GM21786 (cell line): ENCODE measurements around the gene CRY1.

Experiments used
- ATAC-seq: cut with Tn5 transposase; IDR thresholded peaks from one replicate; pipeline ENCODE4 v1.9.1; 2021; ENCODE audit not compliant: unreplicated experiment

Gene CRY1

DNA sequence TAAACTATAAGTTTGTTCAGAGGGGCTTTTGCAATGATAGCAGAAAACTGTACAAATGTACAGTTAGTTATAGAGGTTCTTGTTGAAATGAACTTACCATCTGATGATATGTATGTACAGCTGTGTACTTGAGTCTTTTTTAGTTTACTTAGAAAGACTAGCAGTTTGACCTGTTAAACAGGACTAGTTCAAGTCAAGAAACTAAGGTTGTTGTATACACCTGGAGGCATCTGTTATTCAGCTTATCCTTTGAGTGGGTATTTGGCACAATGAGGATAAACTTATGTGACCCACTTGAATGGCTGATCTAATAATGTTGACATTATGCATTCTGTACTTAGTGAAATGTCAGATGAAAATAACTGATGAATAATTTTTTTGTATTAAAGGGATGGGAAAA, 119.8 kb downstream of the CRY1 start:
- ATAC-seq = no peak

- no peak for ATAC-seq
These were observed 122.3 kb downstream of the CRY1 start for GRCh38 chr12:106971065-106971464.

- ATAC-seq = no peak
These were observed 128.8 kb downstream of the CRY1 start for GRCh38 chr12:106964526-106964925.

DNA sequence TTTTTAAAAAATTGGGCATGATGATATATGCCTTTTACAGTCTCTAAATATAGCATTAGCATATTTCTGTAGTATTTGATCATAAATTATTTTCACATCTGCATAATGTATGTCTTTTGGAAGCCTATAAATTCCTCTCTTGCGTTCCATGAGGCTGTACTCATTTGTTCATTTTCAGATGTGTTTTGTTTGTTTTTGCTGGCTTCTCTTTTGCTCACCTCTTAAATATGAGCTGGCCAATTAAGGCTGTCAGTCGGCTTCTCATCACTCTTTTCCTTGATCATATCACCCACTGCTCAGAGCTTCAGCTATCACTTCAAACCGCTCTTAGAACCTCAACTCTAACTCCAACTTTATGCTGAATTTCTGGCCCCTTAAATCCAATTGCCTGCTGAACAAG, 131.1 kb downstream of the CRY1 start:
- no peak for ATAC-seq

- no peak for ATAC-seq
These were observed 132.9 kb downstream of the CRY1 start for GRCh38 chr12:106960443-106960842.

GRCh38 chr12:106957583-106957982, 135.8 kb downstream of the CRY1 start:
- no peak for ATAC-seq

DNA sequence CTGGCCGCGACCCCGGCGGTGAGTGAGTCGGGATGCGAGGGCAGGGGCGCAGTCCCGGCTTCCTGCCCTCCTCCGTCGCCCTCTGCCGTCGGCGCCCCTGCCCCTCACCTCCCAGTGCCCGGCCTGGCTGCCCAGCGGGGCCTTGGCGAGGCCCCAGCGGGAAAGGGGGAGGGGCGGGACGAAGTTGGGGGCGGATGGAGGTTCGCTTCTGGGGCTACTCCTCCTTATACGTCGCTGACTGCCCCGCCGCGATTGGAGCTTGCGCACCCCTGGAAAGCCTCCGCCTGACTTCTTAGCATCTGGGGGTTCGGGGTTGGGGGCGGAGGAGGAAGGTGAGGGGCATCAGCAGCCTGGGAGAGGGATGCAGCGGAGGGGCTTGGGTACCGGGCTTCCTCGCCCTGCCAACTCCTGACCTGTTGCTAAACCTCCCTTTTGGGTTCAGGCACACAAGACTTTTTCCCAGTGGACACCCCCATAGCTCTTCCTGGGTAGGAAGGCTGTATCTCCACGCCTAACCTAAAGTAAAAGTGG, 137.2 kb downstream of the CRY1 start:
- peak; percentile 33 for ATAC-seq

GRCh38 chr12:106955377-106956047, 137.8 kb downstream of the CRY1 start, which contains the start of gene TMEM263:
TSS of gene TMEM263 (plus strand) at chr12:106955907. CDS start at chr12:106967117, 11,210 bp downstream.
- peak; percentile 69 for ATAC-seq

DNA sequence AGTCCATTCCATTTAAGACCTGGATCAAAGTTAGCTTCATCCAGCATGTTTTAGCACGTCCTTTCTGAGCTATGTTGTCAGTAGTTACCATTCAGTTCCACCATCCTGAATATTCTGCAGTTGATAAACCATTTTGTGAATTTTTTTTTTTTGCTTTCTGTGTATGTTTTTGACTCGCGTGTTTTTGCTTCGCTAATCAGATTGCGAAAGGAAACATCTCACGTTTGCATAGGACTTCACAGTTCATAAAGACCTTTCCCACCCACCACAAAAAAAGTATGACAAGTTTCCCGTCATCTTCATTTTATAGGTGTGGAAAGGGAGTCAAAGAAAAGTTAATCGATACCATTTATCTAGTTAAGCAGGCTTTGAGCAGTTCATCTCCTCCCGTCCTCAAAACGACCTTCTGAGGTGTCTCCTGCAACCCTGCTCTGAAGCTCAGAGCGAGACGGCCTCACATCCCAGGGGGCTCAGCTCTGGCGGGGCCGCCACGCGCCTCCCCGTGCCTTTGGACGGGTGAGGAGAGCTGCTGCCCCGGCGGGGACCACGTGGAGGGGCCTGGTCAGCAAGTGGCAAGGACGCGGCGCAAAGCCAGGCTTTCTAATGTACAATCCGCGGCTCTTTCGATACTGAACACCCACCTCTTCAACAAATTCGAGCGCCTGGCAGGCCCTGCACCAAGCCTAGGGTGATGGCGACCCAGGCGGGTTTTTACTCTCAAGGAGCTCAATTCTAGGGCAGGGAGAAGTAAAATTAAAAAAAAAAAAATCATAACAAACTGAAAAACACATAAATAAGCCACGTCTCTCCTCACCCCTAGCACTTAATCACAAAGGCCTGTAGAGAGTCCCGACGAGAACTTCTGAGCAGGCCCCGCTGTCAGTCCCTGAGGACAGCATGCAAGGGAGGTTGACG, 138.6 kb downstream of the CRY1 start:
- ATAC-seq = no peak

DNA sequence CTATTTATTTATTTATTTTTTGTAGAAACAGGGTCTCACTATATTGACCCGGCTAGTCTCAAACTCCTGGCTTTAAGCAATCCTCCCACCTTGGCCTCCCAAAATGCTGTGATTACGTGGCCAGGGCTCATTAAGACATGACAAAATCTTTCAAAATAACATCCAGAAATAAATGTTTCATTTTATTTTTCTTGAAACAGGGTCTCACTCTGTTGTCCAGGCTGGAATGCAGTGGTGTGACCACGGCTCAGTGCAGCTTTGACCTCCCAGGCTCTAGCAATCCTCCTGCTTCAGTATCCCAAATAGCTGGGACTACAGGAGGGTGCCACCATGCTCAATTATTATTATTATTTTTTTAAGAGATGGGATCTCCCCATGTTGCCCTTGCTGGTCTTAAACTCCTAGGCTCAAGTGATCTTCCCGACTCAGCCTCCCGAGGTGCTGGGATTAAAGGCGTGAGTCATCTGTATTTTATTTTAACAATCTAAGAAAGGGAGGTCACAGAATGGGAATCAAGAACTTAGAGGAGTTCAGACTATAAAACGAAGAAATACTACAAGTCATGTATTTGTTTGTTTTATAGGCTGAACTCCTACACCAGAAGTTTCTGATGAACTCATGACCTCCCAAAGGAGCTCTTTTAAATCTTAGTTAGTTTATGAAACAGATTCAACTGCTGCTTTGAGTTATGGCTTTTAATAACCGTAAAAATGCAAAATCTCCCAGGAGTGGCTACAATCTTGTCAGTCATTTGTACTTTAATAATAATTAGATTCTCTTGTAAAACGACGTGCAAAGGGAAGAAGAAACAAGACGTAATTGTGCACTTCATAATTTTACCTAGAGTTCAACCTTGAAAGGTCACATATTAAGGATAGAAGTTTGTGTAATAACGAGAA, 139.7 kb downstream of the CRY1 start:
- ATAC-seq = no peak

DNA sequence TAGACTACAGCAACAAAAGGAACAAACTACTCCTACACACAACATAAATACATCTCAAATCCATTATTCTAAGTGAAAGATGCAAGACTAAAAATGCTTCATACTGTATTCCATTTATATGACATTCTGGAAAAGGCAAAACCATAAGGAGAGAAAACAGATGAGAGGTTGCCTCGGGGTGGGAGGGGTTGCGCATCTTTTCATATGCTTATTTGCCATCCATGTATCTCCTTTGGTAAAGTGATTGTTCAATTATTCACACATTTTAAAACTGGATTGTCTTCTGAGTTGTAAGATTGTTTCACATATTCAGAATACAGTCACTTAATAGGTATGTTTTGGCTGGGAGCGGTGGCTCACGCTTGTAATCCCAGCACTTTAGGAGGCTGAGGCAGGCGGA, 142.8 kb downstream of the CRY1 start:
- no peak for ATAC-seq

DNA sequence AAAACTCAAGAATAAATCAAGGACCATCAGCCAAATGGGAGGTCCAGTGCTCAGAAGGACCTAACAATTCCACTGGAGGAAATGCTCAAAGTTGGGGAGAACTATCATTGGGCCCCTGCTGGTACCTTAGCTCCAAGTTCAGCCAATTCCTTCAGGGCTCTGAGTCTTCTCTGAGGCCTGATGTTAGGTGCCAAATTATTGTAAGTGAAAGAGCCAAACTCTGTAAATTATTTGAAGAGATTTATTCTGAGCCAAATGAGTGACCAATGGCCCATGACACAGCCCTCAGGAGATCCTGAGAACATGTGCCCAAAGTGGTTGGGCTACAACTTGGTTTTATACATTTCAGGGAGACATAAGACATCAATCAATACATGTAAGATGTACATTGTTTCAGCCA, 145.9 kb downstream of the CRY1 start:
- ATAC-seq = no peak

DNA sequence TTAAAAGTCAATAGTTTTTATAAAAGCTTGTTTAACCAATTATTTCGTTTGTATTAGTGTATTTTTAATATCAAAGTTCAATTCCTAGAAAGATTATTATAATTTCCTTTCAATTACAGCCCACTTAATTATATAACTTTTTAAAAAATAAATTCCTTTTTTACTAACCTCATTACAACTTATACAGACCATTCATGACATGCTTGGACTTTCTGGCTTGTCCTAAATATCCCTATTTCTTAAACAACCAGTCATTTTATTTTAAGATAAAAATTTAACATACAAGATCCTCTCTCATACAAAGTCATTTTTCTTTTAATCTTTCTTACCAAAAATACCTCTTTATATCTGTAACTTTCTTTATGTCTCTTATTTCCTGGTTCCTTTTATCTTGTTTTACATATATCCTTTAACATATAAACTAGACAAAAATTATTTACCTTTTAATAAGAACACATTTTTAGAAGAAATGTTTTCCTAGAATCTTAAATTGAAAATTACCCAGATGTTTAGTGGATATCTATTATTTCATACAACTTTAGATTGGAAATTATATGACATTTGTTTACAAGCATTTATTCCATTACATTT, 148.0 kb downstream of the CRY1 start:
- ATAC-seq = no peak

DNA sequence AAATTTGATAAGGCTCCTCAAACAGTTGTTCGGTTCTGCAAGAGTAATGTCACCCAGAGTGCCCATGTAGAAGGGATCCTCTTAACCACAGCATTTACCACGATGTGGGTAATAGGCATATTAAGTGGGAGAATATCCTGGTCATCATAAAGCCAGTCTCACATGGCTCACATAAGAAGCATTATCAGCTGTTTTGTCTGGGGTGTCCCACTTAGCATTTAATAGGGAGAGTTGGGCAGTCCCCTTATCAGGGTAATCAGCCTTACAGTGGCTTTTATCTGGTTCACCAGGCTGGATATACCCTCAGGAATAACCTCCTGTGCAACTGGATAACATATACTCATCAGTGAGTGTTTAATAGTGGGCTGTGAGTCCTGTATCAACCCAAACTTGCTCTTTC, 150.6 kb downstream of the CRY1 start:
- ATAC-seq = no peak

GRCh38 chr12:106941481-106942156, 151.7 kb downstream of the CRY1 start:
- ATAC-seq = no peak
